ENCODE results near the gene NEK11.

The NEK11 gene

GRCh38 chr3:131147534-131147933, 120.9 kb downstream of the NEK11 start:
- DNase-seq = no peak

GRCh38 chr3:131158434-131158833, 131.8 kb downstream of the NEK11 start:
- no peak for DNase-seq

GRCh38 chr3:131162516-131162915, 135.8 kb downstream of the NEK11 start:
- DNase-seq = no peak

GRCh38 chr3:131167867-131168266, 141.2 kb downstream of the NEK11 start:
- no peak for DNase-seq

- no peak for DNase-seq
Observed at GRCh38 chr3:131169331-131169730, 142.7 kb downstream of the NEK11 start.

GRCh38 chr3:131172502-131173200, 146.0 kb downstream of the NEK11 start:
- DNase-seq = no peak

- no peak for DNase-seq
Observed at GRCh38 chr3:131174752-131175151, 148.1 kb downstream of the NEK11 start.

- no peak for DNase-seq
Observed at GRCh38 chr3:131178710-131179375, 152.2 kb downstream of the NEK11 start.

- DNase-seq = no peak
Observed at GRCh38 chr3:131192701-131193100, 166.0 kb downstream of the NEK11 start.

- no peak for DNase-seq
Observed at GRCh38 chr3:131193641-131194238, 167.1 kb downstream of the NEK11 start.

GRCh38 chr3:131194816-131195215, 168.1 kb downstream of the NEK11 start:
- no peak for DNase-seq

- no peak for DNase-seq
Observed at GRCh38 chr3:131200636-131201199, 174.0 kb downstream of the NEK11 start.

- no peak for DNase-seq
Observed at GRCh38 chr3:131216330-131216729, 189.7 kb downstream of the NEK11 start.

- DNase-seq = no peak
Observed at GRCh38 chr3:131216801-131217200, 190.1 kb downstream of the NEK11 start.

GRCh38 chr3:131217296-131217741, 190.6 kb downstream of the NEK11 start:
- DNase-seq = no peak

GRCh38 chr3:131218196-131218595, 191.5 kb downstream of the NEK11 start:
- no peak for DNase-seq

GRCh38 chr3:131221731-131222130, 195.1 kb downstream of the NEK11 start:
- DNase-seq = no peak

- no peak for DNase-seq
Observed at GRCh38 chr3:131222599-131222998, 195.9 kb downstream of the NEK11 start.

- DNase-seq = no peak
Observed at GRCh38 chr3:131223373-131224289, 197.0 kb downstream of the NEK11 start.

- DNase-seq = no peak
Observed at GRCh38 chr3:131224886-131225550, 198.3 kb downstream of the NEK11 start.

- DNase-seq = no peak
Observed at GRCh38 chr3:131228522-131228921, 201.8 kb downstream of the NEK11 start.
